Stimulated activated CD8-positive, alpha-beta memory T cell treated with anti-CD3 and anti-CD28 coated beads, Interleukin-15, amount 100 ng/mL, for 4 hours (primary cell): ENCODE measurements around the gene GTF2IRD1.
"Not testable (repeated sequence)": the region's sequence is repeated elsewhere in the genome, so short reads cannot be mapped to it uniquely, and the experiment has no call there.

ENCODE experiments used
- DNase-seq, 2 donors: peaks; one replicate each; pipeline ENCODE4 v3.0.0-alpha.2; 2020; ENCODE audit warnings: low read depth in 2 of 2

The GTF2IRD1 gene

DNA sequence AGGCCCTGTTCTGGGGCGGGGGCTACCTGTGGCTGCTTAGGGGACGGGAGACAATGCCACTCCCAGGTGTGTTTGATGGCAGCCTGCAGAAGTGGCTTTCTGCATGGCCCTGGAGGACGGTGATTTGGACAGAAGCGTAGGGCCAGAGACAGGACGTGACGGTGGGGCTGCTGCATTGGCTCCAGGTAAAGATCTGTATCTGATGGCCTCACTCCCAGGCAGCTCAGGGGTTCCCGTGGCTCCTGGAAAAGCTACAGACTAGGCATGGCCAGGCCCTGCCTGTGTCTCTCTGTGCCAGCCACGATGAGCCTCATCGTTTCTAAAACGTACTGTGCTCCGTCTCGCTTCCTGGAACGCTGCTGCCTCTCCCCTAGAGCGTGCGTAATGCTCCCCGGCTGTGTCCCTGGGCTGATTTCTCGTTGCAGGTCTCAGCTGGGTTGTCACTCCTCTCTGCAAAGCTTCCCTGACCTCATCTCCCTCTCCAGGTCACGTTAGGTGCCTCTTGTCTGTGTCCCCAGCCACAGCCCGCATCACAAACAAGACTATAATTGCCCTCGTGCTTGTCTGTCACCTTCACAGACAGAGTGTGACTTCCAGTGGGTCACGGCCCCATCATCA, 12.6 kb downstream of the GTF2IRD1 start:
- DNase-seq = no peak

DNA sequence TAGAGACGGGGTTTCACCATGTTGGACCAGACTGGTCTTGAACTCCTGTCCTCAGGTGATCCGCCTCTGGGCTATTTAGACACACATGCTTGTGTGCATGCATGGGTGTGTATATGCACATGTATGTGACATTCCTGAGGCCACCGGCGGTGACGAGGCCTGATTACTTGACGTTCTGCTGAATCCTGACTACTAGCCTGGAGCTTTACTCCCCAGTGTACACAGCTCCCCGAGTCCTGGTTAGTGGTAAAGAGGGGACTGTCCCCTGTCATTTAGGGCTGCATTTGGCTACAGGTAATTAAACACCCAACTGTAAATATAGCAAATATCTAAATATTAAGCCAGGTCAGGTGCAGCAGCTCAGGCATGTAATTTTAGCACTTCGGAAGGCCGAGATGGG, 14.2 kb downstream of the GTF2IRD1 start:
- DNase-seq = no peak

DNA sequence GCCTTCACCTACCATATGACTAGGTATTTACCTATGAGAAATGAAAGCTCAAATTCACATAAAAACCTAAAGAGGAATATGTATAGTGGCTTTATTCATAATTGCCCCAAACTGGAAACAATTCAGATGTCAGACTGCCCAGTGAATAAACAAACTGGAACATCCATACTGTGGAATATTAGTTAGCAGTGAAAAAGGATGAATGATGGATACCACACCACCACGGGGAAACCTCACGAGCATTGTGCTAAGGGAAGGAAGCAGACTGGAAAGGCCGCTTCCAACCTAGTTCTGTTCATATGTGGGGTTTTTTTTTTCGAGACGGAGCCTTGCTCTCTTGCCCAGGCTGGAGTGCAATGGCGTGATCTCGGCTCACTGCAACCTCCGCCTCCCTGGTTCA, 16.8 kb downstream of the GTF2IRD1 start:
- no peak for DNase-seq

DNA sequence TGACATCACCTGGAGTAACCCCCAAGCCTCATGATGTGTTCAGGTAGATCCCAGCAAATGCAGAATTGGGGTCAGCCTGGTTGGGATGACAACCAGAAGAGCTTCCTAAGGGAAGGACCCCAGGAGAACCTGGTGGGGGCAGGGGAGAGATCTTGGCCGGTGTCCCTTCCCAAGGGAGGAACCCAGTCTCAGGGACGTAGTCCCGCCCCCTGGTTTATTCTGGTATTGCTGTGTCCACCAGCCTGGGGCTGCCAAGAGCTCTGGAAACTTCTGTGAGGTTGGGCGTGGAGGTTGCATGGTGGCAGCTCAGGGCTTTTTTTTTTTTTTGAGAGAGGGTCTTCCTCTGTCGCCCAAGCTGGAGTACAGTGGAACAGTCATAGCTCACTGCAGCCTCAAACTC, 19.4 kb downstream of the GTF2IRD1 start:
- DNase-seq = no peak

DNA sequence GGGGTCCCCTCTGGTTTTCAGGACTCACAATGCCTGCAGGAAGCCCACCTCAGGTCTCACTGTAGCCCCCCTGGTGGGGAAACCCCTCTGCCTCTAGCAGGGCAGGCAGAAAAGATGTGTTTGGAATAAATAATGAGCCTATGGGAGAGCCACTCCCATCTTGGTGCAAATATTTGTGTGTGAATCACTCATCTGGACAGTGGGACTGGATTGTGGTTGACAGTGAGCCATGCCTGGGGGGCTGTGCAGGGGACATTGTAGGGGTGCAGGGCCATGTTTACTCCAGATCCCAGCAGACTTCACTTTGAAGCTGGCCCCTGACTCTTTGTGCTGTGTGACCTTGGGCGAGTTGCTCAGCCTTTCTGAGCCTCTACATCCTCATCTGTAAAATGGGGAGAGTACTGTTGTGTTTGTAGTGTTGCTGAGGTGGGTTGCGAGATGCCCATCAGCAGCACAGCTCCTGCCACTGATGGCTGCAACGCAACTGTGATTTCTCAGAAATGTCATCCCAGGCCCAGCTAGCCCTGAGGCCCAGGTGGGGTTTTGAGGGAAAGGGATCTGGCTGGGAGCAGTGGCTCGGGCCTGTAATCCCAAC, 20.7 kb downstream of the GTF2IRD1 start:
- no peak for DNase-seq

DNA sequence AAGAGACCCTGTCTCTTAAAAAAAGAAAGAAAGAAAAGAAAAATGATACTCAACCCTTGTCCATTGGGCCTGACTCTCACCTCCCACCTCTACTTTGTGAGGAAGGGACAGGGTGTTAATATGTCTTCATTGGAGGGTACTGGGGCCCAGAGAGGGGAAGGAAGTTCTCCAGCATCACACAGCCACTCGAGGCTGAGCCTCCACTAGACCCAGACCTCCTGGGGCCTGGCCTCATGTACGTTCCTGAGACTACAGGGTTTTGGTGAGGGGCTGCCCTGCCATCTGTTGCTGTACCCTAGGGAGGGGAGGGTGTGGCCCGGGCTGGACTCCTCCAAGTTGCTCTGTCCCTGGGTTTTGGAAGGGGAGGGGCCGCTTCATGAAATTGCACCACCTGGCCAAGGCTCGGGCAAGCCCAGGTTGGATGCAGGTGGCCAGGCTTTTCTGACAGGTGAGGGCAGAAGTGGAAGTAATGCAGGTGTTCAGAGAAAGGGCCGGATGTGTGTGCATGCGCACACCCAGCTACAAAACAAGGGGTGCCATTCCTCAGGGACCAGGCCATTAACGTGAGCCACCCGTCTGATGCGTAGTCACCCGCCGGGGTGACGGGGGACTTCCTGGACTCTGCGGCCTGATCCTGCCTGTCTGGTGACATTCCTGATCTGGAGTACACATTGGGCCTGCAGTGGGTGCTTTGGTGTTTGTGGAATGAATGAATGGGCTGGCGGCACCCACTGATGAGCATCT, 21.7 kb downstream of the GTF2IRD1 start:
- DNase-seq = no peak

DNA sequence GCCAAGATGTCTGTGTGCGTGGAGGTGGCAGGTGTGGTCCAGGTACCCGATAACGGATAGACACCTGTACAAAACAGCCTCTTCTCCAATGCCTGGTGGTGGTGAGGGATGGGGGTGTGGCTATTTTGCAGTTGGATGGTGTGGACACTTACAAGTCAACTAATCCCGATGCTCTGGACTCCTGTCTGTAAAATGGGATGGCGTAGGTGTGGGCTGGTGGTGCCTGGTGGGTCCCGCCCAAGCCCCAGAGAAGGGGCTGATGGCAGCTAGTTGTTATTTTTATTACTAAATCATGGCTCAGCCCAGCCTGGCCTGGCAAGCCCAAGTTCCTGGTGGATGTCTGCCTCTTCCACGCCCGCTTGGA, 22.3 kb downstream of the GTF2IRD1 start:
- DNase-seq = no peak

DNA sequence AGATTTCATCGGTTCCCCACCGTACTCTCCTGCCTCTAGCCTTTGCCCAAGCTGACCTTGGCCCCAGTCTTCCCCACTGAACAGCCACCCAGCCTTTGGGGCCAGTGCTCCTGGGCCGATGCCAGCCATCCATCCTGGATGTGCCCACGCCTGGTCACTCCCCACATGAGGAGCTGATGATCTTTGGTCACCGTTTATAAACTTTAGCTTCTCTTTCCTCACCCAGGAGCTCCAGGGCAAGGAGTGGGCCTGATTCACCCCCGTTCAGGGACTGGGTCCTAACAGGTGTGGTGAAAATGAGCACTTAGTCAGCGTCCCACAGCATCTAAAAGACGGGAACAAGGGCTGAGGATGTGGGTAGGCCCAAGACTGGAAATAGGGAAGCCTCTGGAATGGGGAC, 22.9 kb downstream of the GTF2IRD1 start:
- DNase-seq = no peak

DNA sequence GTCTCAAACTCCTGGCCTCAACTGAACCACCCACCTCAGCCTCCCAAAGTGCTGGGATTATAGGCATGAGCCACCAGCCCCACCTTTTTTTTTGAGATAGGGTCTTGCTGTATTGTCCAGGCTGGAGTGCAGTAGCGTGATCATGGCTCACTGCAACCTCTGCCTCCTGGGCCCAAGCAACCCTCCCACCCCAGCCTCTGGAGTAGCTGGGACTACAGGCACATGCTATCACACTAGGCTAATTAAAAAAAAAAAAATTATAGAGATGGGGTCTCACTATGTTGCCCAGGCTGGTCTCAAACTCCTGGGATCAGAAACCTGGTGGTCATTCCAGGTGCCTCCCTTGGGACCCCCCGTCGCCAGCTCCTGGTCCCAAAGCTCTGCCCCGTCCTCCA, 25.0 kb downstream of the GTF2IRD1 start:
- no peak for DNase-seq

DNA sequence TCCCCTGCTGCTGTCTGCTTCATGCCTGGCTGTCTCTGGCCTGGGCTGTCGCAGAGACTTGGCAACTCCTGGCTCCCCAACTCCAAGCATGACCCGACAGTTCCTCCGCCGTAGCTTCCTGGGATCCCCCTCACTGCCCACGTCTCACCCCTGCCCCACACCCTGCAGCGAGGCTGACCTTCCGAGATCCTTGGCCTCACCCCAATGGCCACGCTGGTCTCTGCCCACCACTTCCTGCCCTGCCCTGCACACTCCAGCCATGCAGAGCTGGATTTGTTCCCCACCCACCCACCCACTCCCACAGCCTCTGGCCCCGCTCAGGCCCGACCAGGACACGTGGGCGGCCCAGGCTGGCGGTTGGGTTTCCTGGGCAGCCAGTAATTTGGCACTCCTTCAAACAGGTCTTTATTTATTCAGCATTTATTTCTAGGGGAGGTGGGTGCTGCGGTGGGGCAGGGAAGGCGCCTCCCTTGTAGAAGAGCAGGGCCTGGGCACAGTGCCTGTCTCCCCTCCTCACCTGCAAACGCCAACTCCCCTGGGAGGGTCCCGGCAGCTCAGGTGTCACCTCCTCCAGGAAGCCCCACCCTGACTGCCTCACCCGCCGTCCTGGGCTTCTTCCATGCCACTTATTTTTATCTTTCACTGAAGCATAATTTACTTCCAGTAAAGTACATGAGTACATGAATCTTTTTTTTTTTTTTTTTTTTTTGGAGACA, 25.5 kb downstream of the GTF2IRD1 start:
- DNase-seq = no peak

DNA sequence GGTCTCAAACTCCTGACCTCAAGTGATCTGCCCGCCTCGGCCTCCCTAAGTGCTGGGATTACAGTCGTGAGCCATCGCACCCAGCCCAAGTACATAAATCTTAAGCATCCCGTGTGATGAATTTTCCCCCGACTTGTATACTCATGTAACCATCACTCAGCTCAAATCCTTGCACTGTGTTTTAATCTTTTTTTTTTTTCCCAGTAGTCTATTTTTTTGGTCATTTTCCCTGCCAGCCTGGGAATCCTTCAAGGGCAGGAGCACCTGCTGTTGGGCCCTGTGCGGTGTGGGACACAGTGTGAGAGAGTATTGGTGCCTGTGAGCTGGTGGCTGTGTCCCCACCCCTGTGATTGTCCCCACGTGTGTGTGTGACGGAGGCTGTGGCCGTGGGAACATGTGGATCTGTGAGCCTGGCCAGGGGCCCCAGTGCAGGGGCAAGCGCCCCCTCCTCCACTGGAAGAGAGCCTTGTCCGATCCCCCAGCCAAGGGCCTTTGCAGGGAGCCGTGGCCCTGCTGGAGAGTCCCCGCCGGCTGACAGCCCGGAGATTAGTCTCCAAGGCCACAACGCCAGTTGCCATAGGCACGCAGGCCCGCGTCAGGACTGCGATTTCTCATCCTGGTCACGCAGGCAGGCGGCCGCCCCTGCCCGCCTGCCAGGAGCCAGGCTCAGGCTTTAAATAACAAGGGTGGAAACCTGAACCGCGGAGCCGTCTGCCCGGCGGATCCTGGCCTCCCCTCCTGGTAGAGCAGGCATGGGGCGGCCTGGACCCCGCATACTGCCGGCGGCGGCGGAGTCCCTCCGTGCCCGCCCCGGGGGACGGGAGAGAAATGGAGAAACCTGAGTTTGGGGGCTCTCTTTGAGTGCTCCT, 26.5 kb downstream of the GTF2IRD1 start:
- no peak for DNase-seq

DNA sequence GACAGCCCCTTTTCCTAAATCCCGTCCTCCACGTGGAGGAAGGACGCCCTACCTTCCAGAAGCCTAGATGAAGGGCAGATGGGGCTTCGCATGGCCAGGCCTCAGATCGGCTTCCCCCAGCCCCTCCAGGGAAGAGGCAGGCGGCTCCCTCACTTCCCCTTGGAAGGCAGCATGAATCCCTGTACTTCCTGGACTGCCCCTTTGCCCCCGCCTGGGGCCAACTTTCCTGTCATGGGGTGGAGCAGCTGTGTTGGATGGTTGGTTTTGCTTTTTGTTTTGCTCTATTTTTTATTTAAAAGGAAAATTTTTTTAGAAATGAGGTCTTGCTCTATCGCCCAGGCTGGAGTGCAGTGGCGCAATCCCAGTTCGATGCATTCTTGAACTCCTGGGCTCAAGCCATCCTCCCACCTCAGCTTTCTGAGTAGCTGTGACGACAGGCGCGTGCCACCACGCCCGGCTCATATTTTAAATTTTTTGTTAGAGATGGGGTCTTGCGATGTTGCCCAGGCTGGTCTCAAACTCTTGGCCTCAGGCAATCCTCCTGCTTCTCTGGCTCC, 27.2 kb downstream of the GTF2IRD1 start:
- no peak for DNase-seq

DNA sequence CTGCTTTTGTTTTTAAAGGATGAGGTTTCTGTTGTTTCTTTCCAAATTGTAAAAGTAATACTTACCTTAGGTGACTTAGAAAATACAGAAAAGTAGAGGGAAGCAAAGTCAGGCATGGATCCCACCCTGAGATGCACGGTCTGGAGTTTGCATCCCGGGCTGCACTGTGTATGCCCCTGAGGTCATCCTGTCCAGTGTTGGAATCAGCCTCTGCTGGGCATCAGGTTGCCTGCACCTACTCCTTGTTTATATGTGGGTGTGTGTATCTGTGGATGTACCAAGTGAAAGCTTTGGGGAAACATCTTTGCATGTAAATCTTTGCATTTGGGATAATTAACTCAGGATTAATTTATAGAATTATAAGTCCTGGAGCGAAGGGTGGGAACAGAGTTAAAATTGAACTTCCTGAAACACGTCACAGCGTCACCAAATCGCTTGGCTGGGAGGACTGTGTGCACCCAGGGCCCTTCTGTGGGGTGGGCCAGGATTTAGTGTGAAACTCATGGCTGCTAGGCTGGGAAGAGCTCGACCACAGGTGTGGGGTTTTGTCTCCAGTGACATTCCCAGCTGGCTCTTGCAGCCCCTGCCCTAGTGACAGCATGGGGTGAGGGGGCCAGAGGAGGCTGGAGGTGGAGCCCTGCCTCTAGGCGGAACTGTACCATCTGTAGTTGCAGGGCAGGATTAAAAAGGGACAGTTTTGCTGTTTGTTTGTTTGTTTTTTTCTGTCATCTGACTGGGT, 27.9 kb downstream of the GTF2IRD1 start:
- no peak for DNase-seq

DNA sequence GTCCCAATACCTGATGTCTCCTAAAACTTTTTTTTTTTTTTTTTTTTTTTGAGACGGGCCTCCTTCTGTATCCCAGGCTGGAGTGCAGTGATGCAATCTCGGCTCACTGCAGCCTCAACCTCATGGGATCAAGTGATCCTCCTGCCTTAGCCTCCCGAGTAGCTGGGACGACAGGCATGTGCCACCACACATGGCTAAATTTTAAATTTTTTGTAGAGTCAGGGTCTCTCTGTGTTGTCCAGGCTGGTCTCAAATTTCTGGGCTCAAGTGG, 28.4 kb downstream of the GTF2IRD1 start:
- no peak for DNase-seq

DNA sequence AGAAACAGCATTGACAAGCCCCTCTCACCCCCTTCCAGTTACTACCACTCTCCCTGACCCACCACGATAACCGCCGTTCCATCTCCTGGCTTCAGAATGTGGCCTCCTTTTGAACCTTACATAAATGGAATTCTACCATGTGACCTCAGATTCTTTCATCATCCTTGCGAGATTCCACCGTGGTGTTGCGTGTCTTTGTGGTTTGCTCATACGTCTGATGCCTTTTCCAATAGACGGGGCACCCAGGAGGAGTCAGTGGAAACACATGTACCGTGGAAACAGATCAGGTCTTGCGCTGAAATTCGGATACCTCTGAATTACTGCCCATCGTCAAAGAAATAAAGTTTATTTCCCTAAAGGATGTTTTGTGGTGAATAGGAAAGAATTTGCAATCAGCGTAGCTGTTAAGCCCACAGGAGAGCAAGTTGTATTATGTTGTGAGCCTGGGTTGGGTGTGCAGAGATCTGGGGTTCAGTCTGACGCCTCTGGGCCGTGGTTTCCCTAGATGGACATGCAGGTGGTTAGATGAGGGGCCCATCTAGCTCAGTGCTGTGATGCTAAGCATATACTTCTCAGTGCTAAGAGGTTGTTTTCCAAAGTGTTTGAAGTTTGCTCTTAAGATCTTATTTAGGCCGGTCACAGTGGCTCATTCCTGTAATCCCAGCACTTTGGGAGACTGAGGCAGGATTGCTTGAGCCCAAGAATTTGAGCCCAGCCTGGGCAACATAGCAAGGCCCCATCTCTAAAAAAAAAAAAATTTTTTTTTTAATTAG, 29.1 kb downstream of the GTF2IRD1 start:
- DNase-seq = no peak

DNA sequence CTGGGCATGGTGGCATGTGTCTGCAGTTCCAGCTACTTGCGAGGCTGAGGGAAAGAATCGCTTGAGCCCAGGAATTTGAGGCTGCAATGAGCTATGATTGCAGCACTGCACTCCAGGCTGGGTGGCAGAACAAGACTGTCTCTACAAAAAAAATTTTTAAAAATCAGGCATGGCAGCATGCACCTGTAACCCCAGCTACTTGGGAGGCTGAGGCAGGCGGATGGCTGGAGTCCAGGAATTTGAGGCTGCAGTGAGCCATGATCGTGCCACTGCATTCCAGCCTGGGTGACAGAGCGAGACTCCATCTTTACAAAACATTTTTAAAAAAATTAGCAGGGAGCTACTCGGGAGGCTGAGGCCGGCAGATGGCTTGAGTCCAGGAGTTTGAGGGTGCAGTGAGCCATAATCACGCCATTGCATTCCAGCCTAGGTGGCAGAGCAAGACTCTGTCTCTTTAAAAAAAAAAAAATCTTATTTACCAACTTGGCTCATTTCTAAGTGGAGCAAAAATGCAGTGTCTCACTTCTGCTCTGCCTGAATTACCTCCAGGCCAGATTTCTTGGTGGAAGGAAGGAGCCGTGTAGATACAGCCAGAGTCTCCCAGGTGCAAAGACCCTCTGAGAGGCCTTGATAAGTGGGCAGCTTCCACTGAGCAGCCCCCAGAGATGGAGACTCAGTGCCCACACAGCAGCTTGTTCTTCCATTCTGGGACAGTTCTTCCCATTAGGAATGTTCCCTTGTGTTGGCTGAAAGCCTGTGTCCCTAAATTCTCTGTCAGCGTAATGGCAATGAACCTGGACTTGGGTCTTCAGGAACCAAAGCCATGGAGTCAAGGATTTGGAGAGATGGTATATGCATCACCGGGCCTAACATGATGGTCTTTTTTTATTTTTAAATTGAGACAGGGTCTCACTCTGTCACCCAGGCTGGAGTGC, 30.0 kb downstream of the GTF2IRD1 start:
- no peak for DNase-seq

DNA sequence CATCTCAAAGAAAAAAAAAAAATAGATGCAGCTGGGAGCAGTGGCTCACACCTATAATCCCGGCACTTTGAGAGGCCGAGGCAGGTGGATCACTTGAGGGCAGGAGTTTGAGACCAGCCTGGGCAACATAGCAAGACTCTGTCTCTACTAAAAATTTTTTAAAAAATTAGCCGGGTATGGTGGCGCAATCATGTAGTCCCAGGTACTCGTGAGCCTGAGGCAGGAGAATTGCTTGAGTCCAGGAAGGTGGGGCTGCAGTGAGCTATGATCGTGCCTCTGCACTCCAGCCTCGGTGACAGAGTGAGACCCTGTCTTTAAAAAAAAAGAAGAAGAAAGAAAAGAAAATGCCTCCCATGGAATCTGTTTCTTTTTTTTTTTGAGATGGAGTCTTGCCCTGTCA, 31.9 kb downstream of the GTF2IRD1 start:
- DNase-seq = no peak

DNA sequence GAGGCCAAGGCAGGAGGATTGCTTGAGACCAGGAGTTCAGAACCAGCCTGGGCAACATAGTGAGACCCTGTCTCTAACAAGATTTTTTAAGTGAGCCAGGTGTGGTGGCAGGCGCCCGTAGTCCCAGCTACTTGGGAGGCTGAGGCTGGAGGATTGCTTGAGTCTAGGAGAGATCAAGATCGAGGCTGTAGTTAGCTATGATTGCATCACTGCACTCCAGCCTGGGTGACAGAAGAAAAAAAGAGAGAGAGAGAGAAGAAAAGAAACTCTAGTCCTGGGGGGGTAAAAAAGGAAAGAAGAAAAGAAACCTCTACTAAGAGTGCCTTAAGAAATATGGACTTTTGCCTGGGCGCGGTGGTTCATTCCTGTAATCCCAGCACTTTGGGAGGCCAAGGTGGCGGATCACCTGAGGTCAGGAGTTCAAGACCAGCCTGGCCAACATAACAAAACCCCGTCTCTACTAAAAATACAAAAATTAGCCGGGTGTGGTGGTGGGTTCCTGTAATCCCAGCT, 34.9 kb downstream of the GTF2IRD1 start:
- not testable (repeated sequence) for DNase-seq
